IPS-18a (cell line): ENCODE results near the gene GAS1.

ENCODE experiments used
- H3K27ac ChIP-seq: one replicate; pipeline ENCODE4 v1.5.1; 2013; ENCODE audit warnings: low read length
- H3K27me3 ChIP-seq: one replicate; pipeline ENCODE4 v1.6.1; 2013; ENCODE audit warnings: mild to moderate bottlenecking, low read length; ENCODE audit not compliant: control insufficient read depth, insufficient read depth
- H3K36me3 ChIP-seq: one replicate; pipeline ENCODE4 v1.6.1; 2013; ENCODE audit warnings: low read depth, low read length; ENCODE audit not compliant: control insufficient read depth
- H3K4me1 ChIP-seq: one replicate; pipeline ENCODE4 v1.6.1; 2013; ENCODE audit warnings: low read depth, low read length; ENCODE audit not compliant: control insufficient read depth
- H3K4me3 ChIP-seq: one replicate; pipeline ENCODE4 v1.5.1; 2013; ENCODE audit warnings: low read length
- H3K9ac ChIP-seq: one replicate; pipeline ENCODE4 v1.6.1; 2013; ENCODE audit warnings: mild to moderate bottlenecking, low read length, moderate library complexity
- H3K9me3 ChIP-seq: one replicate; pipeline ENCODE4 v1.6.1; 2013; ENCODE audit warnings: low read depth, low read length; ENCODE audit not compliant: control insufficient read depth

GAS1 gene, protein sequence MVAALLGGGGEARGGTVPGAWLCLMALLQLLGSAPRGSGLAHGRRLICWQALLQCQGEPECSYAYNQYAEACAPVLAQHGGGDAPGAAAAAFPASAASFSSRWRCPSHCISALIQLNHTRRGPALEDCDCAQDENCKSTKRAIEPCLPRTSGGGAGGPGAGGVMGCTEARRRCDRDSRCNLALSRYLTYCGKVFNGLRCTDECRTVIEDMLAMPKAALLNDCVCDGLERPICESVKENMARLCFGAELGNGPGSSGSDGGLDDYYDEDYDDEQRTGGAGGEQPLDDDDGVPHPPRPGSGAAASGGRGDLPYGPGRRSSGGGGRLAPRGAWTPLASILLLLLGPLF

GRCh38 chr9:86947146-86948073 lies at the start of gene GAS1:
TSS of gene GAS1 (minus strand) at chr9:86947506. CDS start at chr9:86946779, 727 bp downstream.
- H3K9me3 ChIP-seq: no peaks in the 10 kb centered on the region
- H3K9ac ChIP-seq: peak within 1 kb of the TSS; percentile 66
- H3K4me1 ChIP-seq: peaks cover 39% of the 10 kb centered on the region
- no peak within 1 kb of the TSS for H3K27ac ChIP-seq
- no peaks in the 10 kb centered on the region for H3K36me3 ChIP-seq
- peaks cover 47% of the 10 kb centered on the region for H3K27me3 ChIP-seq
- H3K4me3 ChIP-seq: peak within 1 kb of the TSS; percentile 78

DNA sequence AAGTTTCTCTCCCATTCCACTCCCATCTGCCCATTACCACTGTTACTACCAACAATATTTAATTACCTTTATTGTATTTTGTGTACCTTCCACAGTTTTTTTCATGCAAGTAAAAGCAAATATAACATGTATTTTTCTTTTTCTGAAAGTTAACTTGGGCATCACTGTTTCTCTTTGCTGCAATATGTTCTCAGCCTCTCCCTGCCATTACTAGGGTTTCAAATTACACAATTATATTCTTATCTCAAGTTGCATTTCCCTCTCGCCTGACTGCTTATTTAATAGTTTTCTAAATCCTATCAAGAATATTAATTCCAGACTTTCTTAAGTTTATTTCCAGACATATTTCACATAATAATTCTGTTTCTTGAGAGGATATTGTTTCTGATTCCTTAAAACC lies 46.9 kb upstream of the GAS1 start:
- Histone ChIP-seq H3K27ac (no peak overlapping the region), H3K27me3 (no peaks in the 10 kb centered on the region), H3K9me3 (no peaks in the 10 kb centered on the region), H3K36me3 (no peaks in the 10 kb centered on the region), H3K4me3 (no peak overlapping the region), H3K9ac (no peak overlapping the region), H3K4me1 (no peaks in the 10 kb centered on the region)

DNA sequence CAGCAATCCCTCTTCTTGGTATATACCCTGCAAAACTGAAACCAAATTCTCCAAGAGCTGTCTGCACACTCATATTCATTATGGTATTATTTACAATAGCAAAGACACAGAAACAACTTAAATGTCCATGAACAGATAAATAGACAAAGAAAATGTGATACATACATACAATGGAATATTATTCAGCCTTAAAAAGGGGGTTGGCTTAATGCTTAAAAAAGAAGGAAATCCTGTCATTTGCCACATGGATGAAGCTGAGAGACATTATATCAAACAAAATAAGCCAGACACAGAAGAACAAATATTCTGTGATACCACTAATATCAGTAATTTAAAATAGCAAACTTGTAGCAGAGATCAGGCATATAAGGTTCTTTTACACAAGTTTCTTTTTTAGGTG lies 46.5 kb upstream of the GAS1 start:
- Histone ChIP-seq H3K4me1 (no peaks in the 10 kb centered on the region), H3K9me3 (no peaks in the 10 kb centered on the region), H3K27ac (no peak overlapping the region), H3K4me3 (no peak overlapping the region), H3K36me3 (no peaks in the 10 kb centered on the region), H3K9ac (no peak overlapping the region), H3K27me3 (no peaks in the 10 kb centered on the region)

DNA sequence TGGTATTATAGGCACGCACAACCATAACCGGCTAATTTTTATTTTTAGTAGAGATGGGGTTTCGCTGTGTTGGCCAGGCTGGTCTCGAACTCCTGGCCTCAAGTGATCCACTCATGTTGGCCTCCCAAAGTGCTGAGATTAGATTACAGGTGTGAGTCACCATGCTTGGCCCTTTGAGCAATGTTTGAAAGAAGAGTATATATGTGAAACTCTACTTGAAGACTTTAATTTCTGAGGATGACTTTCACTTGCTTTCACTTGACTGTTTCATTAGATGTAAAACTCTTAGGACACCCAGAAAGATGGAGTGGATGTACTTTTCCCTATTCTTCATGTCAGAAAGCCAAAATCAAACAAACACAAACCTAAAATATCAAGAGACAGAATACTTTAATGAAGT lies 43.8 kb upstream of the GAS1 start:
- no peak overlapping the region for H3K27ac ChIP-seq
- H3K4me3 ChIP-seq: no peak overlapping the region
- no peaks in the 10 kb centered on the region for H3K27me3 ChIP-seq
- no peaks in the 10 kb centered on the region for H3K36me3 ChIP-seq
- H3K4me1 ChIP-seq: no peaks in the 10 kb centered on the region
- H3K9me3 ChIP-seq: no peaks in the 10 kb centered on the region
- no peak overlapping the region for H3K9ac ChIP-seq

GRCh38 chr9:86990290-86990689 lies 43.0 kb upstream of the GAS1 start:
- H3K4me1 ChIP-seq: no peaks in the 10 kb centered on the region
- H3K4me3 ChIP-seq: no peak overlapping the region
- no peaks in the 10 kb centered on the region for H3K9me3 ChIP-seq
- H3K27ac ChIP-seq: no peak overlapping the region
- H3K36me3 ChIP-seq: no peaks in the 10 kb centered on the region
- no peak overlapping the region for H3K9ac ChIP-seq
- no peaks in the 10 kb centered on the region for H3K27me3 ChIP-seq

- H3K4me1 ChIP-seq: no peaks in the 10 kb centered on the region
- H3K27ac ChIP-seq: no peak overlapping the region
- H3K9me3 ChIP-seq: no peaks in the 10 kb centered on the region
- H3K36me3 ChIP-seq: no peaks in the 10 kb centered on the region
- no peaks in the 10 kb centered on the region for H3K27me3 ChIP-seq
- H3K9ac ChIP-seq: no peak overlapping the region
- no peak overlapping the region for H3K4me3 ChIP-seq
Measured at GRCh38 chr9:86987900-86988299, 40.6 kb upstream of the GAS1 start.

GRCh38 chr9:86985132-86985647 lies 37.9 kb upstream of the GAS1 start:
- H3K27ac ChIP-seq: no peak overlapping the region
- no peaks in the 10 kb centered on the region for H3K27me3 ChIP-seq
- H3K4me3 ChIP-seq: no peak overlapping the region
- H3K4me1 ChIP-seq: no peaks in the 10 kb centered on the region
- H3K9ac ChIP-seq: no peak overlapping the region
- H3K36me3 ChIP-seq: no peaks in the 10 kb centered on the region
- H3K9me3 ChIP-seq: no peaks in the 10 kb centered on the region

GRCh38 chr9:86983620-86984259 lies 36.4 kb upstream of the GAS1 start:
- no peak overlapping the region for H3K27ac ChIP-seq
- H3K4me3 ChIP-seq: no peak overlapping the region

GRCh38 chr9:86983249-86983619 lies 35.9 kb upstream of the GAS1 start:
- H3K9ac ChIP-seq: no peak overlapping the region

More at GRCh38 chr9:86983620-86984259, 36.4 kb upstream of the GAS1 start:
- no peak overlapping the region for H3K9ac ChIP-seq
- no peaks in the 10 kb centered on the region for H3K4me1 ChIP-seq
- no peaks in the 10 kb centered on the region for H3K27me3 ChIP-seq
- H3K36me3 ChIP-seq: no peaks in the 10 kb centered on the region
- H3K9me3 ChIP-seq: no peaks in the 10 kb centered on the region

GRCh38 chr9:86980802-86981201 lies 33.5 kb upstream of the GAS1 start:
- H3K4me3 ChIP-seq: no peak overlapping the region
- no peak overlapping the region for H3K9ac ChIP-seq
- H3K27ac ChIP-seq: no peak overlapping the region
- H3K27me3 ChIP-seq: no peaks in the 10 kb centered on the region
- H3K36me3 ChIP-seq: no peaks in the 10 kb centered on the region
- no peaks in the 10 kb centered on the region for H3K4me1 ChIP-seq
- no peaks in the 10 kb centered on the region for H3K9me3 ChIP-seq

More at GRCh38 chr9:86983249-86983619, 35.9 kb upstream of the GAS1 start:
- Histone ChIP-seq H3K4me3 (no peak overlapping the region), H3K27me3 (no peaks in the 10 kb centered on the region), H3K27ac (no peak overlapping the region), H3K36me3 (no peaks in the 10 kb centered on the region), H3K9me3 (no peaks in the 10 kb centered on the region), H3K4me1 (no peaks in the 10 kb centered on the region)

GRCh38 chr9:86979657-86980056 lies 32.4 kb upstream of the GAS1 start:
- H3K4me1 ChIP-seq: no peaks in the 10 kb centered on the region
- H3K27ac ChIP-seq: no peak overlapping the region

More at GRCh38 chr9:86979657-86980056, 32.4 kb upstream of the GAS1 start:
- Histone ChIP-seq H3K27me3 (no peaks in the 10 kb centered on the region), H3K9ac (no peak overlapping the region), H3K9me3 (no peaks in the 10 kb centered on the region), H3K36me3 (no peaks in the 10 kb centered on the region), H3K4me3 (no peak overlapping the region)
